Keratinocyte (primary cell): ENCODE measurements around the gene NEB.

Source experiments
- CTCF ChIP-seq, 3 experiments: IDR thresholded peaks in 1 of 3; conservative IDR thresholded peaks in 1 of 3; optimal IDR thresholded peaks in 1 of 3; 2 replicates in 2 of 3; 3 replicates in 1 of 3; pipeline versions ENCODE3 to v1.5.1; 2011; ENCODE audit warnings: low read length in 3 of 3, mild to moderate bottlenecking in 3 of 3, moderate library complexity in 2 of 3, control low read depth in 1 of 3, inconsistent platforms in 1 of 3; ENCODE audit not compliant: insufficient read depth in 2 of 3; ENCODE audit errors: extremely low read depth in 1 of 3
- EZH2 ChIP-seq: IDR thresholded peaks from one replicate; pipeline ENCODE4 v1.6.1; 2012; ENCODE audit warnings: inconsistent platforms, mild to moderate bottlenecking, low read length, moderate library complexity

GRCh38 chr2:151481744-151482143 lies 252.5 kb downstream of the NEB start:
- TF ChIP-seq CTCF (optimal IDR thresholded peaks at IDR 0.05 in 1 of 3, IDR thresholded peaks at IDR 0.05 in 1 of 3, conservative IDR thresholded peaks at IDR 0.05 in 1 of 3; ENCODE audit: extremely low read depth in 1 of 3, insufficient read depth in 2 of 3, low read length in 3 of 3), result no peak
- TF ChIP-seq EZH2, result no peak
